HCT116 (cell line): ENCODE data around the gene DMD.

Experiments
- CTCF ChIP-seq, 3 experiments: fragments of 200-600 bp in 1 of 3; sonication (generic) in 1 of 3; IDR thresholded peaks in 2 of 3; conservative IDR thresholded peaks in 1 of 3; 2 replicates each; pipeline ENCODE4 v1.5.1; 2012 to 2017; ENCODE audit warnings: low read depth in 2 of 3, low read length in 2 of 3, antibody characterized with exemption in 1 of 3, borderline replicate concordance in 1 of 3, control low read depth in 1 of 3, mild to moderate bottlenecking in 1 of 3, mixed read lengths in 1 of 3, mixed run types in 1 of 3, moderate library complexity in 1 of 3; ENCODE audit not compliant: insufficient read depth in 1 of 3
- POLR2A ChIP-seq: IDR thresholded peaks from 2 replicates; pipeline ENCODE4 v1.7.0; 2011; ENCODE audit warnings: borderline replicate concordance; ENCODE audit not compliant: insufficient read depth, insufficient read length; ENCODE audit errors: extremely low read depth
- POLR2AphosphoS5 ChIP-seq: IDR thresholded peaks from 2 replicates; pipeline ENCODE4 v1.6.1; 2011; ENCODE audit warnings: mild to moderate bottlenecking, low read depth, low read length, moderate library complexity
- SIN3A ChIP-seq: IDR thresholded peaks from 2 replicates; pipeline ENCODE4 v1.6.1; 2012; ENCODE audit warnings: low read depth
- TCF7L2 ChIP-seq: IDR thresholded peaks from 2 replicates; pipeline ENCODE4 v1.7.0; 2011; ENCODE audit warnings: borderline replicate concordance, inconsistent platforms; ENCODE audit not compliant: insufficient read depth, insufficient read length; ENCODE audit errors: extremely low read depth
- ZNF274 ChIP-seq: fragments of 200-500 bp; sonication (Bioruptor generic); IDR thresholded peaks from 2 replicates; pipeline ENCODE4 v1.6.1; 2014; ENCODE audit warnings: mild to moderate bottlenecking, low read depth, low read length, inconsistent platforms

- TF ChIP-seq CTCF (IDR thresholded peaks at IDR 0.05 in 2 of 3, conservative IDR thresholded peaks at IDR 0.05 in 1 of 3; ENCODE audit: borderline replicate concordance in 1 of 3, insufficient read depth in 1 of 3, low read depth in 2 of 3, low read length in 2 of 3) (no peak), TCF7L2 (no peak), SIN3A (no peak), ZNF274 (no peak), POLR2A (no peak), POLR2AphosphoS5 (no peak)
Observed at GRCh38 chrX:31243804-31244203, 1967.5 kb downstream of the DMD start.
